Germinal center (tissue), 1 donor: ENCODE measurements around the gene TBXAS1.
A peak's percentile ranks its signal among the peaks of the same experiment; 100 is the strongest.

ENCODE experiments used
- DNase-seq: peaks from one replicate; pipeline ENCODE4 v3.0.0; 2012; ENCODE audit warnings: mixed read lengths, low spot score

Gene TBXAS1

DNA sequence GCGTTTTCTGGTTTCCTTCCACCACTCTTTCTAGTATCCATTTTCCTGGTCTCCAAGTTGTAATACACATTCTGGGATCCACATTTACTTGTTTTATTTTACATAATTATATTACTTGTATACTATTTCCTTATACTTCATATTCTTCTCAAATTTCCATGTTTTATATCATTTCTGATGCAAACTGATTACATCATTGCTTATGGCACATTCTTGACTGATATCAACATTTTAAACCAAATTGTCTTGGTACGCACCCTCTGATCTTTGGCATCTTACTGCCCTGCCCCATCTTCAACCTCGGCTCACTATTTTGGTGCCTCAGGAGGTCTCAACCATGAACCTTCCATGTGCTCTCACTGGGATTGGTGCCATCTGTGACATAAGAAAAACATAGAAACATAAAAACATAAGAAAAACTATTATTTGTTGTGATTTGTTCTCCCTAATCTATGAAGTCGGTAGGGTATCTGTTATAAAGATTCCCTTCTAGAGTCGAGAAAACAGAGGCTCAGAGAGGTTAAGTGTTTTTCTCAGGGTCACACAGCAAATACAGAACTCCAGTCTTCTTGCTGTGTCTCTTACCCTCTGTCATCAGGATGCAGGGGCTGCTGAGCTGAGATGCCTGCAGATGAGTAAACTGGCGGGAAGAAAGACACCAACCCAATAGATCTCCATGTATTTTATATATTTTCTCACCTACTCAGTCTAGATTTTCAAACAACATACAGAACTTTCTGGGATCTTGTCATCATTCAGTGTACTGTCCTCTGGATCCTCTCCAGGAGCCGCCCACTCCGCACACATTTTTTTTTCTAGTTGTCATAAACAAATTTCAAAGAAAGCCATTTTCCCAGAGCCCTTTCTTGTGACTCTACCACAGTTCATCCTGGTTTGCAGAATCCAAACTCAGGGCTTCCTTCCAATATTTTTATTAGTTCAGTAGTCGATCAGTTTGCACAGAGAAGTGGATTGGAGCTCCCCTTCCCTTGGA is 154.2 kb downstream of the TBXAS1 start:
- DNase-seq = no peak

GRCh38 chr7:139984642-139985539 is 155.8 kb downstream of the TBXAS1 start:
- DNase-seq = no peak

- no peak for DNase-seq
Measured at GRCh38 chr7:139985811-139986210, 156.7 kb downstream of the TBXAS1 start.

DNA sequence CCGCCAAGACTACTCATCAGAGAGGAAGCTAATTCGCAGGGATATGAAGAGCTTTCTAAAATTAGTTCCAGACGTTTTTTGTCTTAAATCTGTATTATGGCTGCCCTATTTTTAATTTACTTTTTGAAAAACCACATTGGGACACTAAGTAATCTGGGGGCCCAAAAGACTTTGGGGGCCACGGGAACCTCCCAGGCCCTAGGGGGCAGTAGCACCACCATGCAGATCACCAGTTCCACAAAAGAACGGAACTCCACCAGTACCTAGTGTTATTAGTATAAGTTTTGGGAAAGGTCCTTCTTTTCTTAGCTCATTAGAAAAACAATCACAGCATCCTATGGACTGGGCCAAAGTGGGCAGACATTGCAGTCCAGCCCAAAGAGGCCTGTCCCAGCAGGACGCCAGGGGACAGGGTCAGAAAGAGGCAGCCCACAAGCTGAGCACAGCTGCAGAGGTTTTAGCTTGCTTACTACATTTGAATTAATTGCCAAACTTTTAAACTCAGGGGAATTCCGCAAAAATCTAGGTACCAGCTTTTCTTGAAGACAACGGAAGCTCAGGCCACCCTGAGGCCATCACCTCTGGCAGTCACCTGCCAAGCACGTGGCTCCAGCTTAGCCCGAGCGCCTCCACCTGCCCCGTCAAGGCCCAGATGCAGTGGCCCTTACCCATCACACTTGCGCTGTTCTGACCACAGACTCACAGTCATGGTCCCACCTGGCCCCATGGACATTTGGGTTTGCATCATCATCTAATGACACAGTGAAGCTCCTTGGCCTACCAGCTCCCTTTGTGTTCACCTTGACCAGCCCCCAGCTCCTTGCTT is 158.8 kb downstream of the TBXAS1 start:
- no peak for DNase-seq

DNA sequence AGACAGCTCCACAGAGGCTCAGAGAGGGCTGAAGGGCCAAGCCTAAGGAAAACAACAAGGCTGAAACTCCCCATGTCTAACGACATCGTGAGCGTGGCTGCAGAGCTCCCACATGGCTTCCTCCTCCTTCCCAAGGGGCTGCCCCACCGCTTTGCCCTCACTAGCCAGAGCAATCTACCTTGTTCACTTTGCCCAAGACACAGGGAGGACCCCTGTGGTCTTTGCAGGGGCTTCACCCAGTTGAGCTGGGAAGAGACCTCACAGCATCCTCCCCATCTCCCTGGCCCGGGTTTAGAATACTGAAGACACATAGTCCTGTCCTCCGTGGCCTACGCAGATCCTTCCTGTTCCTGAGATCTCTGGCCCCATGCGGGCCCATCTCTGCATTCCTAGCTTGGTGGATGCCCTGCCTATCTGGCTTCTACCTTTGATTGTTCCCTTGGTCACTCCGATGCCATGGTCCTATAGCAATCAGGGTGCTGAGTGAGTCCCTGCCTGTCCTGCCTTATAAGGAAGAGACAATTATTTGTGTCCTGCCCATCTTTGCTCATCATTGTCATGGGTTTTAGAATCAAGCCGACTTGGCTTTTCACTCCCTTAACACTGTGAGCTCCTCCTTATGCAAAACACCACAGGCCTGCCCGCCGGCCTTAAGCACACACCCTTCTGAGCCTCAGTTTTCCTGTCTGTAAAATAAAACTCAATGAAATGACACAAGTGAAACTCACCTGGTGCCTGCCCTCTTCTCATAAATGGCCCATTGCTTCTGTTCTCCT is 160.5 kb downstream of the TBXAS1 start:
- no peak for DNase-seq

- DNase-seq = no peak
Measured at GRCh38 chr7:139990142-139990535, 161.1 kb downstream of the TBXAS1 start.

DNA sequence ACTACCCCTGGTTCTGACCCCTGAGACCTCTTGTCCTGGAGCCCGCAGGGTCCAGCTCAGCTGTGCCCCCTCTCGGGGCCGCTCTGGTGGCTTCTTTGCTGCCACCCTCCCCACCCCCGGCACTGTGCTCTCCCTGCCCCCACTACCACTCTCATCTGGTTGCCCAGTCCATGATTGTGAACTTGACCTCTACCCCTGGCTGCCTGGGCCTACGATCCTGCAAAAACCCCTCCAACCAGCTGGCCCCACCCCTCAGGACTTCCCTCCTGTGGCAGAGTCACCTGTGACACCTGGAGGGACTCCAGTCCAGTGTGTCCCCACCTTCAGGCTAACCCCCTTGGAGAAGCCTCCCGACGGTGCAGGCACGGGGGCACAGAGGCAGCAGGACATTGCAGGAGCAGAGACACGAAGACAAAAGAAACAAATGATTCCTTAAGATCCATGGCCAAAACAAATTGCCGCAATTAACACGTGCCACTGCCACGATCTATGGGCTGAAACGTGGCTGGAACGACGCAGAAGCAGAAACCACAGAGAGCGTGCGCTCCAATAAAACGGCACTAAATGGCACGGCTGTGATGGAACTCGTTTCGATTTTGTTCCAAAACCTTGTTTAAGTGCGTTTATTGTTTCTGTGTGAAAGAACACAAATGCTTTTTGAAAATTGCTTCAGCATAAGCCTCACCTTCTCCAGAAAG is 161.7 kb downstream of the TBXAS1 start:
- no peak for DNase-seq

- no peak for DNase-seq
Measured at GRCh38 chr7:139991269-139991666, 162.2 kb downstream of the TBXAS1 start.

- no peak for DNase-seq
Measured at GRCh38 chr7:139991911-139992310, 162.8 kb downstream of the TBXAS1 start.

DNA sequence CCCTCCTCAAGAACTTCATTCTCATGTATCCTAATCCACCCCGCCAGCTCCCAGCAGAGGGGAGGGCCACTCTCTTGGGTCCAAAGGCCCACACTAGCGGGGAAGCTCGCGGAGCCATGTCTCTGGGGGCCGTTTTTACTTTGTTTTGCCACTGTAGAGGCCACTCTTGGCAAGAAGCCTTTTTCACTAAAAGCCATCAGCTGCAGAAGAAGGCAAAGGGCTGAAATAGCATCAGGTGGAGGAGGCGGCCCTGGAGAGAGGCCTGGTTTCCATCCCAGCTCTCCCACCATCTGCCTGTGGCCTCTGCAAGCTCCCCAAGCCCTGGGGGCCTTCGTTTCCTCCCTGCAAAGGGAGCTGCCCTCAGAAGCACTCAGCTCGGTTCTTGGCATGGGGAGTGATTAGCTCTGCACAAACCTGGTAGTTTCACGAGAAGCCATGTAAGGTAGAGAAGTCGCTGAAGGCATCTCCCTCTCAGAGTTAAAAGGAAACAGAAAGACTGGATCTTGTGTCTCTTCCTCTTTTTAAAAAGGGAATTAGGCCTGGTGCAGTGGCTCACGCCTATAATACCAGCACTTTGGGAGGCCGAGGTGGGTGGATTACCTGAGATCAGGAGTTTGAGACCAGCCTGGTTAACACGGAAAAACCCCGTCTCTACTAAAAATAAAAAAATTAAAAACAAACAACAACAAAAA is 163.4 kb downstream of the TBXAS1 start:
- DNase-seq = no peak

DNA sequence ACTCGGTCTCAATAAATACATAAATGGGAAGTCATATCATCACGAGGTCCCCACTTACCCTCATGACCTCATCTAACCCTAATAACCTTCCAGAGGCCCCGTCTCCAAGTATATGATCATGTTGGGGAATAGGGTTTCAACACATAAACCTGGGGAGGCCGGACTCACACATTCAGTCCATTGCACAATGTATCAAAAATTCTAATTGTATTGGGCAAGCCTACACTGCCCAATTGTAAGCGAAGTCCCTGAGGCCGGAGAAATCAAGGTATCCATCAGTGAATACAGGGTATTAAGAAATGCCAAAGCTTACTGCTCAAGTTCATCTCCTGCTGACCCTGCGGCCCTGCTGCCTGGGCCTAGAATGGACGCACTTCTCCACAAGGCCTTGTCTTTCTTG is 164.1 kb downstream of the TBXAS1 start:
- no peak for DNase-seq

GRCh38 chr7:139993592-139993991 is 164.5 kb downstream of the TBXAS1 start:
- no peak for DNase-seq

DNA sequence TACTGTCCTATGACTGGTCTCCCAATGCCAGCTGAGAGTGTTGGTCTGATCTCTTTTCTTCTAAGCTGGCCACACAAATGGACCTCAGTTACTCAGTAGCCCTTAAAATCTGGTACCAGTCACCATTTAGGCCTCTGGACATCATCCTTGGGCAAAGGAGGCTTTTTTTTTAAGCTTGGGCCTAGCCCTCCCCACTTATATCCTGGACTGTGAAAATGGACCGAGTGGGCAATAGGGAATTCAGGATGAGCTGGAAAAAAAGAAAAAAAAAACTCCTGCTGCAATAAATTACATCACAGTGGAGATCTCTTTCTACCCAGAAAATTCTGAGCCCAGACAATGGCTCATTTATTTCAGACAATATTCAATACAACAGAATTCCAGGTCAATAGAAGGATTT is 165.3 kb downstream of the TBXAS1 start:
- no peak for DNase-seq

- DNase-seq = no peak
Measured at GRCh38 chr7:139995017-139995915, 166.2 kb downstream of the TBXAS1 start.

GRCh38 chr7:139998572-139998971 is 169.5 kb downstream of the TBXAS1 start:
- DNase-seq = no peak

DNA sequence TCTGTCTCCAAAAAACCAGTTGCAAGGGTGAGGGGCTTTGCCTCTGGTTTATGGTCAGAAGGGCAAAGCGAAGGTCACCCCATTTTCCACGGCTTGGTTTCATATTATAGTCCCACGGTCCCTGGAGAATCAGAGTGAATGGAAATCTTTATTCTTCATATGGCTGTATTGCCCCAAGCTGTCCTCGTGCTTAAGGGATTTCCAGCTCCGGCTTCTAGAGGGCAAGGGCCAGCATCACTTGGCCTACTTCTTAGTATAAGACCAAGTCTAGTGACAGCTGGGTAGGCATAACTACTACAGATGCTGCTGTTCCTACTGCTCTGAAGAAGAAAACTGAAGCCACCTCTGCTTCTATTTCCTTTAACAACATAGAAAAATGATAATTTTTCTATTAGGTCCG is 170.5 kb downstream of the TBXAS1 start:
- no peak for DNase-seq

DNA sequence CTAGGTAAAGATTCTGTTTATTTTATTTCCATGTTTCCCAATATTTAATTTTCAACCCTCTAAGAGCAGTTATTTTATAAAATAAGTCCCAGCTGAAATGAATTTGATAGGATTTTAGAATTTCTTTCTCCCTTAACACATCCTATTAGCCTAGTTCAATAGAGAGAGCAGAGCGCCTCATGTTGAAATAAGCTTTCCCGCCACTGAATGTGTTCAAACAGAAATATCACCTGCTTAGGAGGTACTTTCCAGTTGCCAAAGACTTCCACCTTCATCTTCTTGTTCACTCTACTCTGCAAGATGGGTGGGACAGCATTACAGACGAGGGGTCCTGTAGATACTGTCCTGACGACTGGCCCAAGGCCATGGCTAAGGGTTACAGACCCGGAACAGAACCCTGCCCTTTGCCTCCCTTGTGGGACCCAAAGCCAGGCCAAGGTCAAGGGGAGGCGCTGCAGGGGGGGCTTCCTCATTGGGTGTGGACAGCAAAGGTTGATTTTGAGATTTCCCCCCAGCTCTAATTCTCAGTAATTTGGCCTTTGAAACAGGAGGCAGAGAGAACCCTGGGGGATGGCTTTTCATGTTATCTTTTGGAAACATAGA is 171.7 kb downstream of the TBXAS1 start:
- DNase-seq = no peak

DNA sequence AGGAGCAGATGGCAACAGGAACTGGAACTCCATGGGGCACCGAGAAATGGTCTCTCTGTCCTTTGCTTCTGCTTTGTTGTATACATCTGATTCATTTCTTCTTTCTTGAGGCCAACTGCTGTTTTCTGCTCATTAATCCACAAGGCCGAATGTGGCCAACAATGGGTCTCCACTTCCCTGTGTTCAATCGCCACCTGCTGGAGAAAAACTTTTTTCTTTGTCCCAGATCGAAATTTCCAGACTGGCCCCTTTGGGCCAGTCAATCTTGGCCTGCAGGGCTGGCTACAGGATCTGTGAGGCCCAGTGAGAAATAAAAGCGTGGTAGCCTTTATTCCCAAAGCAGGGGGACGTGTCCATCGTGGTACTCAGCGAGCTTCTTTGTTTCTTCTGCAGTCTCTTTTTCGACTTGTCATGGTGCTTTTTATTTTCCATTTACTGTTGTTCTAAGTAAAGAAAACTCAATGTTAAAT is 174.9 kb downstream of the TBXAS1 start:
- peak; percentile 60 for DNase-seq
